ENCODE results near the gene PTDSS2. TPM values are rescaled to one million over a fixed set of nuclear protein-coding genes. Genes with fewer than 3 reads are reported as not detected.

Gene PTDSS2
- total and polyA plus RNA-seq, 9 of the 15 experiments (the other 6 are each of a cell fraction or from before 2014, with no cell fraction given): 0.45 to 53.9 (median 17.2) TPM

DNA sequence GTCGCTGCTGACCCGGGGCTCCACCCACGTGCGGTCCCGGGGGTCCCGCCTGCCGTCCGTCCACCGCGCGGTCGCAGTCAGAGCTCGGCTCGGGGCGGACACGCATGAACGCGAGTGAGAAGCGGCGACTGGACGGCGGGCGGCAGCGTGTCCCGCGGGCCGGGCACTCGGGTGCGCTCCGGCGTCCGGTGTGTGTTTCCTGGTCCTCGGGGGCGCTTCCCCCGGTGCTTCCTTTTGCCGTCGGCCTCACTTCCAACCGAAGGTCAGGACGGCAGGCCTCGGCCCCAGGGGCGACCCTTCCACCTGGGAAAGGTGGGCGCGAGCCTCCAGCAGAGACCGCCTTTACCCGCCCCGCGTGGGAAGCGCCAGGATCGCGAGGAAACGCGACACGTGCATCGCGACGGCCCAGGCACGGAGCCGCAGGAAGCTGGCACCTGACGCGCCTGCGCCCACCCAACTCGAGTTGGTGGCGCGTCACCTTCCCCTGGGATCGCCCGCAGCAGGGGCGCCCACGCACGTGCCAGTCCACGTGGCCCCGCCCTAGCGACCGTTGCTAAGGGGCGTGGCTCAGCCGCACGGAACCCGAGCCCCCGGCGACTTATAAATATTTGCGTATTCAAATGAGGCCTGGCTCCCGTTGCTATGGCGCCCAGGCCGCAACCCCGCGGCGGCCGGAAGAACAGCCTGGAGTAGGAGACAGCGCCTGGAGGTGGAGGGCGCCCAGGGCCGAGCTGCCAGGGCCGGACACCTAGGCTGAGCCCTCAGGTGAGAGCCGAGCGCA is 87.0 kb downstream of the PTDSS2 start, which contains the start of gene LRRC56 (continued):
- TF ChIP-seq, protein P1, sequence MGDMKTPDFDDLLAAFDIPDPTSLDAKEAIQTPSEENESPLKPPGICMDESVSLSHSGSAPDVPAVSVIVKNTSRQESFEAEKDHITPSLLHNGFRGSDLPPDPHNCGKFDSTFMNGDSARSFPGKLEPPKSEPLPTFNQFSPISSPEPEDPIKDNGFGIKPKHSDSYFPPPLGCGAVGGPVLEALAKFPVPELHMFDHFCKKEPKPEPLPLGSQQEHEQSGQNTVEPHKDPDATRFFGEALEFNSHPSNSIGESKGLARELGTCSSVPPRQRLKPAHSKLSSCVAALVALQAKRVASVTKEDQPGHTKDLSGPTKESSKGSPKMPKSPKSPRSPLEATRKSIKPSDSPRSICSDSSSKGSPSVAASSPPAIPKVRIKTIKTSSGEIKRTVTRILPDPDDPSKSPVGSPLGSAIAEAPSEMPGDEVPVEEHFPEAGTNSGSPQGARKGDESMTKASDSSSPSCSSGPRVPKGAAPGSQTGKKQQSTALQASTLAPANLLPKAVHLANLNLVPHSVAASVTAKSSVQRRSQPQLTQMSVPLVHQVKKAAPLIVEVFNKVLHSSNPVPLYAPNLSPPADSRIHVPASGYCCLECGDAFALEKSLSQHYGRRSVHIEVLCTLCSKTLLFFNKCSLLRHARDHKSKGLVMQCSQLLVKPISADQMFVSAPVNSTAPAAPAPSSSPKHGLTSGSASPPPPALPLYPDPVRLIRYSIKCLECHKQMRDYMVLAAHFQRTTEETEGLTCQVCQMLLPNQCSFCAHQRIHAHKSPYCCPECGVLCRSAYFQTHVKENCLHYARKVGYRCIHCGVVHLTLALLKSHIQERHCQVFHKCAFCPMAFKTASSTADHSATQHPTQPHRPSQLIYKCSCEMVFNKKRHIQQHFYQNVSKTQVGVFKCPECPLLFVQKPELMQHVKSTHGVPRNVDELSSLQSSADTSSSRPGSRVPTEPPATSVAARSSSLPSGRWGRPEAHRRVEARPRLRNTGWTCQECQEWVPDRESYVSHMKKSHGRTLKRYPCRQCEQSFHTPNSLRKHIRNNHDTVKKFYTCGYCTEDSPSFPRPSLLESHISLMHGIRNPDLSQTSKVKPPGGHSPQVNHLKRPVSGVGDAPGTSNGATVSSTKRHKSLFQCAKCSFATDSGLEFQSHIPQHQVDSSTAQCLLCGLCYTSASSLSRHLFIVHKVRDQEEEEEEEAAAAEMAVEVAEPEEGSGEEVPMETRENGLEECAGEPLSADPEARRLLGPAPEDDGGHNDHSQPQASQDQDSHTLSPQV (IDR thresholded peaks at IDR 0.05): peak; percentile 82
- TF ChIP-seq TBP (optimal IDR thresholded peaks at IDR 0.05; ENCODE audit: low read depth, low read length) (peak; percentile 66), HNRNPL (IDR thresholded peaks at IDR 0.05; ENCODE audit: low read depth, low read length) (peak; percentile 98), SAFB (IDR thresholded peaks at IDR 0.05; ENCODE audit: borderline replicate concordance, low read depth, low read length) (peak; percentile 89), ZHX1 (conservative IDR thresholded peaks at IDR 0.05; ENCODE audit: low read length) (0 out of 2 replicates have a peak, but pooled peaks have one; percentile 34), CHD1 (IDR thresholded peaks at IDR 0.05; ENCODE audit: low read length) (peak; percentile 31), ETV1 (tag; conservative IDR thresholded peaks at IDR 0.05; ENCODE audit: low read depth) (peak; percentile 75; the same call in 1 of the 2 replicates), RBM34 (IDR thresholded peaks at IDR 0.05; ENCODE audit: borderline replicate concordance, insufficient read depth, low read length) (no peak), HMGN3 (IDR thresholded peaks at IDR 0.05; ENCODE audit: borderline replicate concordance, extremely low read depth, insufficient read length, low read depth, low read length) (peak; percentile 65), PCBP1 (IDR thresholded peaks at IDR 0.05; ENCODE audit: low read depth, low read length, poor library complexity, severe bottlenecking) (peak; percentile 24), CLOCK (CRISPR knock-in tag; IDR thresholded peaks at IDR 0.05; ENCODE audit: borderline replicate concordance) (peak; percentile 92), ZNF57 (CRISPR knock-in tag; IDR thresholded peaks at IDR 0.05) (no peak), KLF1 (tag; IDR thresholded peaks at IDR 0.05) (peak; percentile 82)
- TF ChIP-seq, protein P2, sequence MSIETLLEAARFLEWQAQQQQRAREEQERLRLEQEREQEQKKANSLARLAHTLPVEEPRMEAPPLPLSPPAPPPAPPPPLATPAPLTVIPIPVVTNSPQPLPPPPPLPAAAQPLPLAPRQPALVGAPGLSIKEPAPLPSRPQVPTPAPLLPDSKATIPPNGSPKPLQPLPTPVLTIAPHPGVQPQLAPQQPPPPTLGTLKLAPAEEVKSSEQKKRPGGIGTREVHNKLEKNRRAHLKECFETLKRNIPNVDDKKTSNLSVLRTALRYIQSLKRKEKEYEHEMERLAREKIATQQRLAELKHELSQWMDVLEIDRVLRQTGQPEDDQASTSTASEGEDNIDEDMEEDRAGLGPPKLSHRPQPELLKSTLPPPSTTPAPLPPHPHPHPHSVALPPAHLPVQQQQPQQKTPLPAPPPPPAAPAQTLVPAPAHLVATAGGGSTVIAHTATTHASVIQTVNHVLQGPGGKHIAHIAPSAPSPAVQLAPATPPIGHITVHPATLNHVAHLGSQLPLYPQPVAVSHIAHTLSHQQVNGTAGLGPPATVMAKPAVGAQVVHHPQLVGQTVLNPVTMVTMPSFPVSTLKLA (conservative IDR thresholded peaks at IDR 0.05): peak; percentile 99
